HepG2 (cell line): ENCODE data around the gene GDPGP1. TPM values are rescaled to one million over a fixed set of nuclear protein-coding genes. Genes with fewer than 3 reads are reported as not detected.

ENCODE experiments used
- HMG20A ChIP-seq: IDR thresholded peaks from 2 replicates; pipeline ENCODE4 v1.6.1; 2016; ENCODE audit warnings: borderline replicate concordance
- JUNB ChIP-seq: sonication (generic); formaldehyde crosslinking; IDR thresholded peaks from 2 replicates; pipeline ENCODE4 v1.8.0; 2022; ENCODE audit warnings: missing genetic modification reagents, mild to moderate bottlenecking, borderline replicate concordance
- NR2F6 ChIP-seq, 2 experiments: IDR thresholded peaks; 2 replicates each; pipeline ENCODE4 v1.6.1; 2016; ENCODE audit warnings: antibody characterized with exemption in 1 of 2, mild to moderate bottlenecking in 1 of 2
- SAFB2 ChIP-seq: sonication (generic); formaldehyde crosslinking; IDR thresholded peaks from 2 replicates; pipeline ENCODE4 v1.5.1; 2020; ENCODE audit warnings: missing genetic modification reagents, low read depth, mild to moderate bottlenecking, borderline replicate concordance
- ZMYM4 ChIP-seq: sonication (generic); formaldehyde crosslinking; IDR thresholded peaks from 2 replicates; pipeline ENCODE4 v1.8.1; 2023; ENCODE audit warnings: mild to moderate bottlenecking, missing genetic modification reagents
- ZNF343 ChIP-seq: sonication (generic); formaldehyde crosslinking; IDR thresholded peaks from 2 replicates; pipeline ENCODE4 v1.4.0; 2020; ENCODE audit warnings: mild to moderate bottlenecking, missing genetic modification reagents
- polyA plus RNA-seq, 8 experiments: library from polyadenylated mRNA; depleted of rRNA in 3 of 8; stranded (reverse) in 7 of 8; unstranded in 1 of 8; fragments of >200 nt; fragmentation: Illumina TruSeq in 4 of 8; extraction: Trizol in 4 of 8; gene quantifications; 2 replicates each; pipeline versions ENCODE4 v1.2.1 to v1.2.3, GENCODE V29; 2011 to 2016; ENCODE audit warnings: low read depth in 4 of 8, missing spikeins in 1 of 8, mixed read lengths in 1 of 8; ENCODE audit not compliant: insufficient read depth in 1 of 8
- total RNA-seq, 5 experiments: library from RNA; depleted of rRNA; stranded (reverse); fragments of >200 nt; fragmentation: Illumina TruSeq; extraction: Trizol; gene quantifications; 2 replicates each; pipeline ENCODE4 v1.2.3, GENCODE V29; 2016; ENCODE audit warnings: low read depth in 1 of 5
- TF ChIP-seq, protein P1 (sequence below): sonication (generic); formaldehyde crosslinking; IDR thresholded peaks from 2 replicates; pipeline ENCODE4 v1.8.0; 2022; ENCODE audit warnings: mild to moderate bottlenecking, missing genetic modification reagents, moderate library complexity
- TF ChIP-seq, protein P2 (sequence below), 2 experiments: IDR thresholded peaks; 2 replicates each; pipeline ENCODE4 v1.6.1; 2011 to 2012; ENCODE audit warnings: low read length in 2 of 2, borderline replicate concordance in 1 of 2, low read depth in 1 of 2, mild to moderate bottlenecking in 1 of 2, moderate library complexity in 1 of 2
- TF ChIP-seq, protein P3 (sequence below): sonication (generic); formaldehyde crosslinking; IDR thresholded peaks from 2 replicates; pipeline ENCODE4 v1.4.0; 2020; ENCODE audit warnings: mild to moderate bottlenecking, missing genetic modification reagents
- TF ChIP-seq, protein P4 (sequence below): sonication (generic); formaldehyde crosslinking; IDR thresholded peaks from 2 replicates; pipeline ENCODE4 v1.5.1; 2020; ENCODE audit warnings: mild to moderate bottlenecking, missing genetic modification reagents, moderate library complexity
- TF ChIP-seq, protein P5 (sequence below): sonication (generic); formaldehyde crosslinking; IDR thresholded peaks from 2 replicates; pipeline ENCODE4 v1.5.1; 2020; ENCODE audit warnings: mild to moderate bottlenecking, missing genetic modification reagents, borderline replicate concordance

Gene GDPGP1
- total and polyA plus RNA-seq, 2 of the 13 experiments (the other 11 are each of a cell fraction or from before 2014, with no cell fraction given): 1.5 to 4.3 TPM

DNA sequence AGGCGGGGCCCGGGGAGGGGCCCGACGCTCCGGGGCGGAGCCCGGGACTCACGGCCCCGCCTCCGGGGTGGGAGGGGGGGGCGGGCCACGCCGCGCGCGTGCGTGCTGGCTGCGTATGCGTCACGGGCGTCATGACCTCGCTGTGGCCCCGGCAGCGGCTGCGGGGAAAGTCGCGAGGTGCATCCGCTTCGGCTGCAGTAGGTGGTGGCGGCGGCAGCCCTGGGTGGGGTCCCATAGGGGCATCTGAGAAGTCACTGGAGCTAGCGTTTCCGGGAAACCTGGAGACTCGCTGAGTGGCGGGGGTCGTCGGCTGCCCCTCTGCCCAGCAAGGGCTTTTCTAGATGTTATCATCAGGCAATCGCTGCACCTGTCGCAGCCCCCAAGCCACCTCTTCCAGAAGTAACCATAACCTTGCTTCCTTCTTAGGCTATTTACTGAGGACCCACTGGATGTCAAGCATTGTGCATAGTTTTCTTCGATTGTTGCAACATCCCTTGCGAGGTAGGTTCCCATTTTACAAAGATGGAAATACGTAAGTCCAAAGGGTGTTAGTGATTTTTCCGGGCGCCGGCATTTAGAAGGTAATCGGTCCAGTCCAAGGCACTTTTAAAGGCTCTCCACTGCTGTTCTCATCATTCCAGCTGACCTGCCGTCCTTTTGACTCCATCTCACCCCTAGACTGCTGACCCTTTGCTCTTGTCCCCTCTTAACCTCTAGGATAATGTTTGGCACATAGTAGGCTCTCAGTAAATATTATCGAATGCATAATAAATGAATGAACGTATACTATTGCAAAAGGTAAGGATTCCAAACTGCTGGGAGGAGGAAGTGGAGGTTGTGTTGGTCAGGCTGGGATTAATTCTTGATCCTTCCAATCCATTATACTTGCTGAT lies at the start of gene GDPGP1 (continued):
- TF ChIP-seq, protein P1, sequence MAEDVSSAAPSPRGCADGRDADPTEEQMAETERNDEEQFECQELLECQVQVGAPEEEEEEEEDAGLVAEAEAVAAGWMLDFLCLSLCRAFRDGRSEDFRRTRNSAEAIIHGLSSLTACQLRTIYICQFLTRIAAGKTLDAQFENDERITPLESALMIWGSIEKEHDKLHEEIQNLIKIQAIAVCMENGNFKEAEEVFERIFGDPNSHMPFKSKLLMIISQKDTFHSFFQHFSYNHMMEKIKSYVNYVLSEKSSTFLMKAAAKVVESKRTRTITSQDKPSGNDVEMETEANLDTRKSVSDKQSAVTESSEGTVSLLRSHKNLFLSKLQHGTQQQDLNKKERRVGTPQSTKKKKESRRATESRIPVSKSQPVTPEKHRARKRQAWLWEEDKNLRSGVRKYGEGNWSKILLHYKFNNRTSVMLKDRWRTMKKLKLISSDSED (CRISPR knock-in tag): no peak
- TF ChIP-seq, protein P2, sequence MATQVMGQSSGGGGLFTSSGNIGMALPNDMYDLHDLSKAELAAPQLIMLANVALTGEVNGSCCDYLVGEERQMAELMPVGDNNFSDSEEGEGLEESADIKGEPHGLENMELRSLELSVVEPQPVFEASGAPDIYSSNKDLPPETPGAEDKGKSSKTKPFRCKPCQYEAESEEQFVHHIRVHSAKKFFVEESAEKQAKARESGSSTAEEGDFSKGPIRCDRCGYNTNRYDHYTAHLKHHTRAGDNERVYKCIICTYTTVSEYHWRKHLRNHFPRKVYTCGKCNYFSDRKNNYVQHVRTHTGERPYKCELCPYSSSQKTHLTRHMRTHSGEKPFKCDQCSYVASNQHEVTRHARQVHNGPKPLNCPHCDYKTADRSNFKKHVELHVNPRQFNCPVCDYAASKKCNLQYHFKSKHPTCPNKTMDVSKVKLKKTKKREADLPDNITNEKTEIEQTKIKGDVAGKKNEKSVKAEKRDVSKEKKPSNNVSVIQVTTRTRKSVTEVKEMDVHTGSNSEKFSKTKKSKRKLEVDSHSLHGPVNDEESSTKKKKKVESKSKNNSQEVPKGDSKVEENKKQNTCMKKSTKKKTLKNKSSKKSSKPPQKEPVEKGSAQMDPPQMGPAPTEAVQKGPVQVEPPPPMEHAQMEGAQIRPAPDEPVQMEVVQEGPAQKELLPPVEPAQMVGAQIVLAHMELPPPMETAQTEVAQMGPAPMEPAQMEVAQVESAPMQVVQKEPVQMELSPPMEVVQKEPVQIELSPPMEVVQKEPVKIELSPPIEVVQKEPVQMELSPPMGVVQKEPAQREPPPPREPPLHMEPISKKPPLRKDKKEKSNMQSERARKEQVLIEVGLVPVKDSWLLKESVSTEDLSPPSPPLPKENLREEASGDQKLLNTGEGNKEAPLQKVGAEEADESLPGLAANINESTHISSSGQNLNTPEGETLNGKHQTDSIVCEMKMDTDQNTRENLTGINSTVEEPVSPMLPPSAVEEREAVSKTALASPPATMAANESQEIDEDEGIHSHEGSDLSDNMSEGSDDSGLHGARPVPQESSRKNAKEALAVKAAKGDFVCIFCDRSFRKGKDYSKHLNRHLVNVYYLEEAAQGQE (IDR thresholded peaks at IDR 0.05; ENCODE audit: borderline replicate concordance in 1 of 2, low read depth in 1 of 2, low read length in 2 of 2): no peak
- TF ChIP-seq JUNB (no peak), HMG20A (CRISPR knock-in tag) (no peak), ZNF343 (CRISPR knock-in tag) (no peak), ZMYM4 (0 out of 2 replicates have a peak, but pooled peaks have one; percentile 10), SAFB2 (no peak; the same call in 1 of the 2 replicates), NR2F6 (IDR thresholded peaks at IDR 0.05) (no peak), NR2F6 (CRISPR knock-in tag; IDR thresholded peaks at IDR 0.05) (peak; percentile 42; the same call in 1 of the 2 replicates)
- TF ChIP-seq, protein P3, sequence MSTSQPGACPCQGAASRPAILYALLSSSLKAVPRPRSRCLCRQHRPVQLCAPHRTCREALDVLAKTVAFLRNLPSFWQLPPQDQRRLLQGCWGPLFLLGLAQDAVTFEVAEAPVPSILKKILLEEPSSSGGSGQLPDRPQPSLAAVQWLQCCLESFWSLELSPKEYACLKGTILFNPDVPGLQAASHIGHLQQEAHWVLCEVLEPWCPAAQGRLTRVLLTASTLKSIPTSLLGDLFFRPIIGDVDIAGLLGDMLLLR: no peak
- TF ChIP-seq, protein P4, sequence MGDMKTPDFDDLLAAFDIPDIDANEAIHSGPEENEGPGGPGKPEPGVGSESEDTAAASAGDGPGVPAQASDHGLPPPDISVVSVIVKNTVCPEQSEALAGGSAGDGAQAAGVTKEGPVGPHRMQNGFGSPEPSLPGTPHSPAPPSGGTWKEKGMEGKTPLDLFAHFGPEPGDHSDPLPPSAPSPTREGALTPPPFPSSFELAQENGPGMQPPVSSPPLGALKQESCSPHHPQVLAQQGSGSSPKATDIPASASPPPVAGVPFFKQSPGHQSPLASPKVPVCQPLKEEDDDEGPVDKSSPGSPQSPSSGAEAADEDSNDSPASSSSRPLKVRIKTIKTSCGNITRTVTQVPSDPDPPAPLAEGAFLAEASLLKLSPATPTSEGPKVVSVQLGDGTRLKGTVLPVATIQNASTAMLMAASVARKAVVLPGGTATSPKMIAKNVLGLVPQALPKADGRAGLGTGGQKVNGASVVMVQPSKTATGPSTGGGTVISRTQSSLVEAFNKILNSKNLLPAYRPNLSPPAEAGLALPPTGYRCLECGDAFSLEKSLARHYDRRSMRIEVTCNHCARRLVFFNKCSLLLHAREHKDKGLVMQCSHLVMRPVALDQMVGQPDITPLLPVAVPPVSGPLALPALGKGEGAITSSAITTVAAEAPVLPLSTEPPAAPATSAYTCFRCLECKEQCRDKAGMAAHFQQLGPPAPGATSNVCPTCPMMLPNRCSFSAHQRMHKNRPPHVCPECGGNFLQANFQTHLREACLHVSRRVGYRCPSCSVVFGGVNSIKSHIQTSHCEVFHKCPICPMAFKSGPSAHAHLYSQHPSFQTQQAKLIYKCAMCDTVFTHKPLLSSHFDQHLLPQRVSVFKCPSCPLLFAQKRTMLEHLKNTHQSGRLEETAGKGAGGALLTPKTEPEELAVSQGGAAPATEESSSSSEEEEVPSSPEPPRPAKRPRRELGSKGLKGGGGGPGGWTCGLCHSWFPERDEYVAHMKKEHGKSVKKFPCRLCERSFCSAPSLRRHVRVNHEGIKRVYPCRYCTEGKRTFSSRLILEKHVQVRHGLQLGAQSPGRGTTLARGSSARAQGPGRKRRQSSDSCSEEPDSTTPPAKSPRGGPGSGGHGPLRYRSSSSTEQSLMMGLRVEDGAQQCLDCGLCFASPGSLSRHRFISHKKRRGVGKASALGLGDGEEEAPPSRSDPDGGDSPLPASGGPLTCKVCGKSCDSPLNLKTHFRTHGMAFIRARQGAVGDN (CRISPR knock-in tag): peak; percentile 16; the same call in 1 of the 2 replicates
- TF ChIP-seq, protein P5, sequence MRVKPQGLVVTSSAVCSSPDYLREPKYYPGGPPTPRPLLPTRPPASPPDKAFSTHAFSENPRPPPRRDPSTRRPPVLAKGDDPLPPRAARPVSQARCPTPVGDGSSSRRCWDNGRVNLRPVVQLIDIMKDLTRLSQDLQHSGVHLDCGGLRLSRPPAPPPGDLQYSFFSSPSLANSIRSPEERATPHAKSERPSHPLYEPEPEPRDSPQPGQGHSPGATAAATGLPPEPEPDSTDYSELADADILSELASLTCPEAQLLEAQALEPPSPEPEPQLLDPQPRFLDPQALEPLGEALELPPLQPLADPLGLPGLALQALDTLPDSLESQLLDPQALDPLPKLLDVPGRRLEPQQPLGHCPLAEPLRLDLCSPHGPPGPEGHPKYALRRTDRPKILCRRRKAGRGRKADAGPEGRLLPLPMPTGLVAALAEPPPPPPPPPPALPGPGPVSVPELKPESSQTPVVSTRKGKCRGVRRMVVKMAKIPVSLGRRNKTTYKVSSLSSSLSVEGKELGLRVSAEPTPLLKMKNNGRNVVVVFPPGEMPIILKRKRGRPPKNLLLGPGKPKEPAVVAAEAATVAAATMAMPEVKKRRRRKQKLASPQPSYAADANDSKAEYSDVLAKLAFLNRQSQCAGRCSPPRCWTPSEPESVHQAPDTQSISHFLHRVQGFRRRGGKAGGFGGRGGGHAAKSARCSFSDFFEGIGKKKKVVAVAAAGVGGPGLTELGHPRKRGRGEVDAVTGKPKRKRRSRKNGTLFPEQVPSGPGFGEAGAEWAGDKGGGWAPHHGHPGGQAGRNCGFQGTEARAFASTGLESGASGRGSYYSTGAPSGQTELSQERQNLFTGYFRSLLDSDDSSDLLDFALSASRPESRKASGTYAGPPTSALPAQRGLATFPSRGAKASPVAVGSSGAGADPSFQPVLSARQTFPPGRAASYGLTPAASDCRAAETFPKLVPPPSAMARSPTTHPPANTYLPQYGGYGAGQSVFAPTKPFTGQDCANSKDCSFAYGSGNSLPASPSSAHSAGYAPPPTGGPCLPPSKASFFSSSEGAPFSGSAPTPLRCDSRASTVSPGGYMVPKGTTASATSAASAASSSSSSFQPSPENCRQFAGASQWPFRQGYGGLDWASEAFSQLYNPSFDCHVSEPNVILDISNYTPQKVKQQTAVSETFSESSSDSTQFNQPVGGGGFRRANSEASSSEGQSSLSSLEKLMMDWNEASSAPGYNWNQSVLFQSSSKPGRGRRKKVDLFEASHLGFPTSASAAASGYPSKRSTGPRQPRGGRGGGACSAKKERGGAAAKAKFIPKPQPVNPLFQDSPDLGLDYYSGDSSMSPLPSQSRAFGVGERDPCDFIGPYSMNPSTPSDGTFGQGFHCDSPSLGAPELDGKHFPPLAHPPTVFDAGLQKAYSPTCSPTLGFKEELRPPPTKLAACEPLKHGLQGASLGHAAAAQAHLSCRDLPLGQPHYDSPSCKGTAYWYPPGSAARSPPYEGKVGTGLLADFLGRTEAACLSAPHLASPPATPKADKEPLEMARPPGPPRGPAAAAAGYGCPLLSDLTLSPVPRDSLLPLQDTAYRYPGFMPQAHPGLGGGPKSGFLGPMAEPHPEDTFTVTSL (CRISPR knock-in tag): no peak
